CD4-positive, alpha-beta T cell treated with Interferon gamma for 1 hour (primary cell): Measurements from ENCODE around the gene COPB1.
"Not testable (repeated sequence)": the region's sequence is repeated elsewhere in the genome, so short reads cannot be mapped to it uniquely, and the experiment has no call there.

Source experiments
- DNase-seq: peaks from one replicate; pipeline ENCODE4 v3.0.0-alpha.2; 2020

The COPB1 gene, protein sequence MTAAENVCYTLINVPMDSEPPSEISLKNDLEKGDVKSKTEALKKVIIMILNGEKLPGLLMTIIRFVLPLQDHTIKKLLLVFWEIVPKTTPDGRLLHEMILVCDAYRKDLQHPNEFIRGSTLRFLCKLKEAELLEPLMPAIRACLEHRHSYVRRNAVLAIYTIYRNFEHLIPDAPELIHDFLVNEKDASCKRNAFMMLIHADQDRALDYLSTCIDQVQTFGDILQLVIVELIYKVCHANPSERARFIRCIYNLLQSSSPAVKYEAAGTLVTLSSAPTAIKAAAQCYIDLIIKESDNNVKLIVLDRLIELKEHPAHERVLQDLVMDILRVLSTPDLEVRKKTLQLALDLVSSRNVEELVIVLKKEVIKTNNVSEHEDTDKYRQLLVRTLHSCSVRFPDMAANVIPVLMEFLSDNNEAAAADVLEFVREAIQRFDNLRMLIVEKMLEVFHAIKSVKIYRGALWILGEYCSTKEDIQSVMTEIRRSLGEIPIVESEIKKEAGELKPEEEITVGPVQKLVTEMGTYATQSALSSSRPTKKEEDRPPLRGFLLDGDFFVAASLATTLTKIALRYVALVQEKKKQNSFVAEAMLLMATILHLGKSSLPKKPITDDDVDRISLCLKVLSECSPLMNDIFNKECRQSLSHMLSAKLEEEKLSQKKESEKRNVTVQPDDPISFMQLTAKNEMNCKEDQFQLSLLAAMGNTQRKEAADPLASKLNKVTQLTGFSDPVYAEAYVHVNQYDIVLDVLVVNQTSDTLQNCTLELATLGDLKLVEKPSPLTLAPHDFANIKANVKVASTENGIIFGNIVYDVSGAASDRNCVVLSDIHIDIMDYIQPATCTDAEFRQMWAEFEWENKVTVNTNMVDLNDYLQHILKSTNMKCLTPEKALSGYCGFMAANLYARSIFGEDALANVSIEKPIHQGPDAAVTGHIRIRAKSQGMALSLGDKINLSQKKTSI

DNA sequence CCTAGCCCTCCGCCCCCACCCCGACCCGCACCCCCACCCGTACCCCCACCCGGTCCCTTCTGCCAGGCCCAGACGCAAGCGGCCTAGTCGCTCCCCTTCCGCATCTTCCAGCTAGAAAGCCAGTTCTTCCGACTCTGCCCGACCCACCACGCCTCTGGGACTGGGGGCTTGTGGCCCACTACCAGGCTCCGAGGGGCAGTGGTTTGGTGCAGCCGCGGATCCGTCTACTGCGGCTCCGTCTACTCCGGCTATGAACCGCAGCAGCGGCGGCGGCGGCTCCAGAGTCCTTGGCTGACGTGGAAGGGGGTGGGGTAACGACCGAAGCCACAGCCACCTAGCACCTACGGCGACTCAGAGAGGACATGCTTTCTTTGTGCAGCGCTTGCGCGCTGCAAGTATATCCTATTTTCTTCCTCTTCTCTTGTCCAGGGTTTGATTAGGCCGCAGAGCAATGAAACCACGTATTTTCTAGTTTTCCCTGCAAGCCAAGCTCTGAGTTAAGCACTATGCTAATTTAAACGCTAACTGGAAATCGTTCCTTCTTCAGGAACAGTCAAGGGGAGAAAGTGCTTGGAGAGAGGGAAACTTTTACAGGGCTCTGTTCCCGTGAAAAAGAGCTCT lies at the start of gene COPB1:
COPB1 (minus strand) TSS at position 252 of the 621 bp plus-strand sequence. CDS start 883 bp downstream, outside the sequence.
- DNase-seq: peak; percentile 90

DNA sequence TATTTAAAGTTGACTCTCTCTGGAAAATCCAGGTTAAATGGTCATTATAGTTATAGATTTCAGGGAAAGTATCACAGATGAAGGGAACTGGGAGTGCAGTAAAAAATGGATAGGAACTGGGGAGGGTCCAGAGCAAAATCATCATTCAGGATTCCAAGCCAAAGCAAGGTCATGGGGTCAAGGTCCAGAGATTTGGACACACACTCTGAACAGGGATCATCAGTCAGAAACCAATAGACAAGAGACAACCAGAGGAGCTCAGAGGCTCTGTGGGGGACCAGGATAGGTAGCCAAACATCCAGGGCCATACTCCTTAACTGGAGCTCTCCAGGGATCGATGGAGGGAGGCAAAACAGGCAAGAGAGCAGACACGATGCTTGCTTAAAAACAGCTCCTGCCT lies 47.8 kb upstream of the COPB1 start:
- DNase-seq: no peak

DNA sequence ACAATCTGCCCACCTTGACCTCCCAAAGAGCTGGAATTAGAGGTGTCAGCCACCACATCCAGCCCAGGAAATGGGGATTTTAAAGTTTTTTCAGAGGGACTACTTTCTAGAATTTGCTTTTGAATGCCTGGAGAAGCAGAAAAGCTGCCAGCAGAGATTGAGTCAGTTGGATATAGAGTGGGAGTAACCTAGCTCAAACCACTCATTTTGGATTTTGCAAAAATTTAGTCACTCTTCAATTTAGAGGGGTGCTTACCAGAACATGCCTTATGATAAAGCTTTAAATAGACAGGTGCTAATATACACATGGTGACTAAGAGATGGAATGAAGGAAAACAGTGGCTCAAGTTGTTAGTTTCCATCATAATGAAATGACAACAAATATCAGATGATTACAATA lies 47.1 kb upstream of the COPB1 start:
- DNase-seq: no peak

DNA sequence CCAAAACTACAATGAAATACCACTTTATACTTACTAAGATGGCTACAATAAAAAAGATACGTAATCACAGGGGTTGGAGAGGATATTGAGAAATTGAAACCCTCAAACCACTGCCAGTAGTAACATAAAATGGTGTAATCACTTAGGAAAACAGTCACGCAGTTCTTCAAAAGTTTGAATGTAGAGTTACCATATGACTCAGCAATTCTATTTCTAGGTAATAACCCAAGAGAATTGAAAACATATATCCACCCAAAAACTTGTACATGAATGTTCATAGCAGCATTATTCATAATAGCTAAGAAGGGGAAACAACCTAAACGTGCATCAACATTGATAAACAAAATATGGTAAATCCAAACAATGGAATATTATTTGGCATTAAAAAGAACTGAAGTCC lies 45.0 kb upstream of the COPB1 start:
- no peak for DNase-seq

DNA sequence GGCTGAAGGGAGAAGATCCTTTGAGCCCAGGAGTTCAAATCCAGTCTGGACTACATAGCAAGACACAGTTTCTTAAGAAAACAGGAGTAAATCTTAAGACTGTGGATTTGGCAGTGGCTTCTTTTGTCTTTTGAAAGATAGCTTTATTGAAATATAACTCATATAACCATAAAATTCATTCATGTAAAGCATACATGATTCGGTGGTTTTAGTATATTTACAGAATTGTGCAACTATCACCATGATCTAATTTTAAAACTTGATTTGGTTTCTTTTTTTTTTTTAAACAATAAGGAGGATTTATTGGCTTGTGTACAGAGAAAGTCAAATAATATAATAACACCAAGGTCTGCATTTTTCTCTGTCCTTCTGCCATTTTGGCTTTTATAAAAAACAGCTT lies 43.6 kb upstream of the COPB1 start:
- no peak for DNase-seq

DNA sequence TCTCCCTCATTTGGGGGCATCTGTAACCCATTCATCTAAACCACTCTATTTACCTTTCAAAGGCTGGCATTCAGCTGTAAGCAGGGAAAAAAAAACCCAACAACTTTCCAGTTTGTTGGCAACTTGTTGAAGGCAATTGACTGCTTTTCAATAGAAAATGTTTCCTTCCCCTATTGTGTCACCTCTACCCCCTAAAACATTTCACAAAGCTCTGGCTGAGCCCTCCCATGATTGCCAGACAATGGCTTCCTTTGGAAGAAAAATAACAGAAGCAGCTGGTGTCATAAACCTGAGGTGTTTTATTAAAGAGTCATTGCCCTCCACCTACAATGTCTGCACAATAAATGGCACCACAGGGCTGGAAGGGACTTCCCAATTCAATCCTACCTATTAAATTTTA lies 42.7 kb upstream of the COPB1 start:
- no peak for DNase-seq

DNA sequence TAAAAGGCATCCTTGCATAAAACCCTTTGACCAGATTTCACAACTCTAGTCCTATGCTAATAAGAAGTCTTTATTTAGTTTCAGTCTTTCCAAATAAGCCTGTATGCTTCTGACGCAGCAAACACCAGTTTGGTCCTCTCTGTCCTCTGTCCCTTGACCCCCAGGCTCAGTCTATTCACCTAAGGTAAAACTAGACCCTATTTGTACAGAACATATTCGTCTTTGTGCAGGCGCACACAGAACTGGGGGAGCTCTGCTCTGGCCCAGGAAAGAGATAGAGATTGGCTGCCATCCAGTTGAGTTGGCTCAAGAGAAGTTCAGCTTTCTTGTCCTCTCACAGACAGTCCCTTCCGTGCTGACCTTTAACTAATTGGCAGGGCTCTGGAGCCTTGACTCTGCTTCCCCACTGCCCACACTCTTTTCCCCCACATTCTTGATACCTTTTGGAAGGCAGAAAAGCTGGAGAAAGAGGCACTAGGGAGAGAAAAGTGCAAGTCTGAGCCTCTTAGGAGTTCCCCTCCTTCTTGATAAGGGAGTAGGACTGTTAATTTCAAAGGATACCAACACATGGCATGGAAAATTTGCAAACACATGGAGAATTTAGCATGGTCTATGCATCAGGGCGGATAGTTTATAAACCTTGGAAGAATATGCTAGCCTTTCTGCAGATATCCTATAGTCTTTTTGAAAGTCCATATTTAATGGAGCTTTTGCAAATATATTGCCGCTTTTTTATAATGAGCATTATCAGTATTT lies 41.8 kb upstream of the COPB1 start:
- DNase-seq: no peak

DNA sequence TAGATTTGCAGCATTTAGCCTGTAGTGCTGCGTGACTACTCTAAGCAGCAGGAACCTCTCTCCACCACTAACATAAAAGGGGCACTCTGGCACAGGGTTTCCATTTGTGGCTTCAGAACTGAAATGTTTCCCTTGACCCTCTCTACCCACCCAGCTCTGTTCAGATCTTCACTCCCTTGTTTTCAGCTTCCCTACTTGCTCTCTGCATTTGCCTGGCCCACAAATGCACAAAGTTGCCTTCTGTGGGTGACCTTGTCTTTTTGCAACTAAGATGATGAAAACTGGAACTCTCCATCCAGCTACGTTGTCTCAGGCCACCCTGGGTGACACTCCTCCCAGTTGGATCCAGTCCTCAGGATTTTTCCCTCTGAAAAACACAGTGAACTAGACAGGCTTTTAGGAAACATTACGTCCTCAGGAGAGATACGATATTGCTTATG lies 40.4 kb upstream of the COPB1 start:
- DNase-seq: no peak

DNA sequence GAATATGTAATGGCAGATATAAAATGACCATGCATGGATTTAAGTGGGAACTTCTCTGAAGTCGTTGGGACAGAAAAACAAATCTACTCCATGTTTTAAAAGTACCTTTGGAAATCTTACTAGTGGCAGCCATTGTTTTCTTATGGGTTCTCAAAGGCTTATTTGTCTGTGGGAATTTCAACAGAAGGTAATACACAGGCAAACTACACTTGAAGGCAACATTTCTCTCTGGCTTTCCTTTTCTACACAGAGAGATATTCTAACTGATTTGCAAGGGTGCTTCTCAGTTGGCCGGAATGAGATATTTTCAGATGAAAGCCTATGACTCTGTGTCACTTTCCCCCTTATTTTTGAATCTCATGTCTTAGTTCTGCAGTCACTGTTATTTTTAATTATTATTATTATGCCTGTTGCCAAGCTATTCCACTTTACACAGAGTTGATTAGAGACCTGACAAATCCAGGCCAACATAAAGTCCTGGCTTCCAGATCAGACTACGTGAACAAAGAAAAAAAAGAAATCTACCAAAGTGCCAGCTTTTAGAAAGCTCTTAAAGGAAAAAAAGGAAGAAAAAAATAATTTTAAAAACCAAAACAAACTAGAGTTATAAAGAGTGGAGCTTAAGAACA lies 39.4 kb upstream of the COPB1 start:
- no peak for DNase-seq

DNA sequence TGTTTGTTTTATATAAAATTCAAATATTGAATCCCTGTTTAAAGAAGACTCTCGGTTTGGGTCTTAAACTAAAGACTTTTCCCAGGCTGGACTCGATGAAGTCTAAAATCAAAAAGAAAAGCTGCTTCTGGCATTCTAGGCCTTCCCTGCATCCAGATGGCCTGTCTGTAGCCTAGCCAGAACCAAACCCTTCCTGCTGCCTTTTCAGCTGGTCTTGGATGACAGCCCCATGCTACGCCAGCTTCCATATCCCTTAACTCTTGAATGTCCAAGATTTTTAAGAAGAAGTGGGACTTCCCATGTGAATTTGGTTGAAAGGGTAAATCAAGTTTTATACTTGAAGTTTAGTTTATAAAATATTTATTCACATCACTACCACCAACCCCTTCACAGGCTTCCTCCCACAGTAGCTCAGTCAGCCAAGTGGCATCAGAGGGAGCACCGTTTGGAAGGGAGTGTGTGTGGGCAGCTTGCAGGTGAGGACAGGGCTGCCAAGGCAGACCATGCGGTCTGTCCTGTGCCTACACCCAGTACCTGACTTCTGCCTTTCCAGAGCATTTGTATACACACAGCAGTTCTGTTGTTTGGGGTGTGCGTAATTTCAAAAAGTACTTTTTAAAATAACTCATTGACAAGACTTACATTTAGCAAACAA lies 38.8 kb upstream of the COPB1 start:
- DNase-seq: no peak

DNA sequence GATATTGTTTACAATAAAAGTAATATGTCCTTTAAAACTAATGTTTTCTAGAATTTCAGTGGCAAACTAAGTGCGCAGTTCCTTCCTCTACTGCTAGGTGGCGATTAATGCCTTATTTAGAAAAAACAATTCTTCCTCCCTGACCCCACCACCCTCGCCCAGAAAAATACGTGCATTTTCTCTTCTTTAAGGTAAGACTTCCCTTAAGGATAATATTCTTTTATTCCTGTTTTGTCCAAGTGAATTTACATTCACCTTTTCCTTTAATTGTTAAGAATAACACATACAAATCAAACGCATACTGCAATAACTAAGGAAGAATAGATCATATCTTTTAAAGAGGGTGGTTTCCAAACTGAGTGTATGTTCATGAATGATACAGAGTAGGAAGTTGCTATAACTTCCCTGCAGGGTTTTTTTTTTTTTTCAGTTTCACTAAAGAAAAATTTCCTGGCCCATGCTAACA lies 37.6 kb upstream of the COPB1 start:
- peak; percentile 19 for DNase-seq

DNA sequence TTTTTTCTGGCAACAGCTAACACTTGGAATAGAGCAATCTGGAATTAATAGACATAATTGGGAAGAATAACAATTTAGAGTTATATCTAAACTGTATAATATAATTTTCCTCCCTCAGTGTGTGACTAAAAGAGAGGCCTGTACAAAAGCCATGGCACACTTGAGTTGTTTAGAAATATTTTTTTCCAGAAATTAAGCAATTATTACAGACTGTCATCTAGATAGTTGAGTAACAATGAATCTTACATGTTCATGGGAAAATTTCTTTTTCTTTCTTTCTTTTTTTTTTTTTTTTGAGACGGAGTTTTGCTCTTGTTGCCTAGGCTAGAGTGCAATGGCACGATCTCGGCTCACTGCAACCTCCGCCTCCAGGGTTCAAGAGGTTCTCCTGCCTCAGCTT lies 35.6 kb upstream of the COPB1 start:
- not testable (repeated sequence) for DNase-seq

DNA sequence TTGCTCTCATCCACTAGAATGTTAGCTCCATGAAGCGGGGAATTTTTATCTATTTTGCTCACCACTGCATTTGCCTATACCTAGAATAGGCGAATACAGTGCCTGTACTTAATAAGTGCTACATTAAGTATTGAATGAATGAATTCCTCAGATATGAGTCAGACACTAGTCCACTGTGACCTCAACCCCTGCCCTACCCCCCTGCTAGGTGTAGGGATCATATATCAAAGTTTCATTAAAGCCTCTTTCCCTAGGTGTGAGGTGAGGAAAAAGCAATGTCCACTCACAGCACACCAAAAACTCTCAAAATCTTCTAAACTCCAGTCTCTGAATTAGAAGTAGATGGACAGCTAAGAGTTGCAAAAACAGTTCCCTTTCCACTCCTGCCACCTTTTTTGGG lies 30.3 kb upstream of the COPB1 start:
- no peak for DNase-seq

DNA sequence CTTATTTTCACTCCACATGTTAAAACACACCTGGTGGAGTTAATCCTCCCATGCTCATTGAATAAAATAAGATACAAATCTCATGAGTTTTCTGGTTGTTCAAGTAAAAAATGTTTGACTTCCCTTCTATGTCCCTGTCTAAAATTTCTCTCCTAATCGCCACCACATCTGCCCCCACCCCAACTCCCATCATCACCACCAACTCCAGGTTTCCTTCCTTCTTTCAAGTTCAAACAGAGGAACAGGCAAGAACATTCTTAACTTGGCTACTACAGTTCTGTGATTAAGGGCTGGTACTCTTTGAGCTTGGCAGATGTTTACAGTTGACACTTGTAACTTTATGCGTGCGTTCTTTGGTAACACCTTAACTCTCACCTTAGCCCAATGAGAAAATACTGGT lies 29.7 kb upstream of the COPB1 start:
- no peak for DNase-seq

DNA sequence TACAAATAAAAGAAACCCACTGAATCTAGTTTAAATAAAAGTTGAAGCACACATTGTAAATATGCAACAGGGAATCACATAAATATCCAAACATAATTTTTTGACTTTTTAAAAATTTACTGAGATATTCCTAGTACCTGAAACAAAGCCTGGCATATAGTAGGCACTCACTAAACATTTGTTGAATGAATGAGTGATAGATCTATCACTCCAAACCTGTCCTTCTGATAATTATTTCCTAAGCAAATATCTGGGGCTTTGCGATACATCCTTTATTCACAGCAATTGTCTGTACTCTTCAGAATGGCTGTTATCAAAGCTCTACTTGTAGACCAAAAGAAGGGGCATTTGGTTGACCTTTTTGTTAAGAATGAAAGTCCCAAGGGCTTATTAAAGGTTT lies 23.2 kb upstream of the COPB1 start:
- no peak for DNase-seq

DNA sequence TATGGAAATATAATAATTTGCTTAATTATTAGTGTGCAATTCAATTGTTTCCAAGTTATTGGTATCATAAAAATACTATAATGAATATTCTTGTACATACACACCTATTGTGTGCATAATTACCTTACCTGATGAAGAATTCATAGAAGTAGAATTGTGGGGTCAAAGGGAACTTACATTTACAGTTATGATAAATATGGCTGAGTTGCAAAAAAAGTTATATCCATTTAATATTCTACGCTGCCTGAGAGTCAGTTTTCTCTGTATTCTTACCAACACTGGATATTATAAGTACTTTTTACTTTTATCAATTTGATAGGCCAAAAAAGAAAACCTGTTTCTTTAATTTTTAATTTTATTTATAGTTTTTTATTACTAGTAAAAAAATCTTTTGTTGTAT lies 22.6 kb upstream of the COPB1 start:
- DNase-seq: no peak

DNA sequence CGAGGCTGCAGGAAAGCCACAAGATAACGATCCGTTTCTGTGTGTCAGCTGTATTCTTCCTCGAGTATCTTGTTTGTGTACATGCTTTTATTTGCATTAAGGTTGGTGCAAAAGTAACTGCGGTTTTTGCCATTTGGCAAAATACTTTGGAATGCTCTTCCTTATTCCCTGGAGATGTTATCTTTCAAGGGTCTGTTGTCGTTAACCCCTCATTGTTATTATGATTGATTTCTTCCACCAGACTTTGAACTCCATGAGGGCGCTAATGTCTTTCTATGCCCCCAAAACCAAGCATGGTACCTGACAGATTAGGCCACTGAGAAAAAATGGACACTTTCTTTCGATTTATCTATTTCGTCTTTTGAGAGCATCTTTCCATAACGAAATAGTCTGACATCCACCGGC lies 21.1 kb upstream of the COPB1 start:
- no peak for DNase-seq

DNA sequence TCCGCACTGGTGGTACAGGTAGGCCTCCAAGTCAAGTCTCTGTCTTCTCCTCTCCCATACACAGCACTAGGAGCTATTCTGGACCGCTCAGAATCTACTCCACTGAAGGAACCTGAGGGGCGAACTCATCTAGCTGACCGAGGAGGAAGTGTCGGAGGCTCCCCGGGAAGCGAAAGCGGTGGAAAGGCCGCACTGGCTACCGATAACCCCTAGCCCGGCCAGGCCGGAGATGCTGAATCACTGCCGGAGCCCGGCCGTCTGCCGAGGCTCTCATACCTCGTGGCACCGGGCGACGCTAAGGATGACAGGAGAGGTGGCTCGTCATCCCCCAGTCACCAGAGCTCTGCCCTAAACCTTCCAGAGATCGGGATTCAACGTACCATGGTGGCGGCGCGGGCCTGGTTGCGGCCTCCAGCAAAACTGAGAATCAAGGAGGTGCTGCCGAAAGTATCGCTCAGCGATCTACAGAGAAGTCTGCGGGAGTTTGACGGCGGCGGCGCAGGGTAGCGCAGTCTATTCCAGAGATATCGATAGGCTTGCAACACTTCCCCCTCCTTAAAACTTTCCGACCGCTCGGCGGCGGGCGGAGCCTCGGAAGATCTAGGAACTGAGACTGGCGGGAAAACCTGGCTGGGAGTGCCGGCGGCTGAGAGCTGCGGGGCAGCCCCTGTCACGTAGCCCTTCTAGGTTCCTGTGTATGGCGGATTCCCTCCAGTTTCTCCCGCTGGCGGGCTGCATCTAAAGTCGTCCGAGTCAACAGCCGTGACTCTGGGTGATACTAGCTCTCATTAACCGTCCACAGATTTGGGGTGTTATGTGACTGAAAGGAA lies 20.5 kb upstream of the COPB1 start, which contains the start of gene PSMA1:
PSMA1 (minus strand) TSS at position 470 of the 830 bp plus-strand sequence; CDS start at position 383, 87 bp downstream.
- peak; percentile 88 for DNase-seq

DNA sequence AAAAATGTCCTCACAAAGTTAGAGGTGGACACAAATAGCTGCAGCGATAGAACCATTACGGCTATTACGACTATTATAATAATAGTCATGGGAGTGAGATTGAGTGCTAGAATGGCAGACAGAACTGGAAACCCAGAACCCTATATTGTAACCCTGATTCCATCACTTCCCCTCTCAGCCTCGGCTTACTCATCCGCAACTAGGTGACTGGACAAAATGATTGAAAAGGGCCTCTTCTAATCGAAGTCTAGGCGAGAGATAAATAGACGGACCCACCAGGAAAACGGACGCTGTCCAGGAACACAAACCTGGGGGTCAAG lies 19.9 kb upstream of the COPB1 start:
- no peak for DNase-seq

DNA sequence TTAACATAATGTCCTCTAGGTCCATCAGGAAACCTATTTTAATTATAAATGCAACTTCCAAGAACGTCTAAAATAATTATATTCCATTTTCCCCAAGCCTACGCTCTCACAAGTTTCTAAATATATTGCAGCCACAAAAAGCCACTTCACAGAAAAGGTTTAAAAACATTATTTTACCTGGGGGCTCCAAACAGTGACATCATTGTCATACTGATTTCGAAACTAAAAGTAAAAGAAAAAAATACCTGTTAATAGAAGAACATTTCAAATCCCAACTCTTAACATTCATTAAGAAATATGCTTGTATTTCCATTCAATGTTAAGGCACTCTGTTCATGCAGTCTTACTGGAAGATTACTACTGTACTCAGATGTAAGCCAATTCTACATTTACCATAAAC lies 19.2 kb upstream of the COPB1 start:
- DNase-seq: no peak

DNA sequence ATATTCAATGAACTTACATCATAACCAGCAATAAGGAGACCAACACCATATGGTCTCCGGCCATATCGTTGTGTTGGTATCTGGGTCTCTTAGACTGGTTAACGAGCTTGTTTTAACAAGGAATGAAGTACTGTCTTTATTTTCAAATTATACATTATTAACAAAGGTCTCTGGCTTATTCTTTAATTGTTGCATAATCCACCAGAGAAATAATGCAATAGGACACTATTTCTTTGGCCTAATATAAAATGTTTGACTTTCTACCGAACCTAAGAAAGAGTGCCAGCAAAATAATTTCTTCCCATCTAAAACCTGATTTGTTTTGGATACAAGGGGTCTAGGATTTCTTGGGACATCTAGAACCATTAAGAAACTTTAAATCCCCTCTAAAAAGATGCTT lies 14.2 kb upstream of the COPB1 start:
- no peak for DNase-seq
